HG02870 (cell line): Measurements from ENCODE around the gene SEC22A.

Source experiments
- ATAC-seq: cut with Tn5 transposase; IDR thresholded peaks from one replicate; pipeline ENCODE4 v1.9.1; 2021; ENCODE audit warnings: mild to moderate bottlenecking, moderate library complexity; ENCODE audit not compliant: unreplicated experiment

The SEC22A gene

DNA sequence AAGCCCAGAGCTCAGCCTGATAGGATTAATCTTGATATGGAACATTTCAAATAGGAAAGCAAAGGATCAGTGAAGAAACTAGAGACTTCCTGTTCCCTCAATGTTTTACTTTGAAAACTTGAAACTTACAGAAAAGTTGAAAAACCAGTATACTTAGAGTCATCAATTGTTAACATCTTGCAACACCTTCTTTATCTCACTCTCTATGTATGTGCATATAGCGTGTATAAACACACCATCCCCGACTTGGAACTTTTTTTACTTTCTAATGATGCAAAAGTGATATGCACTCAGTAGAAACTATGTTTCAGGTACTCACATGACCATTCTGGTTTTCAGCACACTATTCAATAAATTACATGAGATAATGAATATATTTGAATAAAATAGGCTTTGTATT lies 60.5 kb downstream of the SEC22A start:
- ATAC-seq, result no peak

GRCh38 chr3:123262868-123263267 lies 61.1 kb downstream of the SEC22A start:
- ATAC-seq, result no peak

DNA sequence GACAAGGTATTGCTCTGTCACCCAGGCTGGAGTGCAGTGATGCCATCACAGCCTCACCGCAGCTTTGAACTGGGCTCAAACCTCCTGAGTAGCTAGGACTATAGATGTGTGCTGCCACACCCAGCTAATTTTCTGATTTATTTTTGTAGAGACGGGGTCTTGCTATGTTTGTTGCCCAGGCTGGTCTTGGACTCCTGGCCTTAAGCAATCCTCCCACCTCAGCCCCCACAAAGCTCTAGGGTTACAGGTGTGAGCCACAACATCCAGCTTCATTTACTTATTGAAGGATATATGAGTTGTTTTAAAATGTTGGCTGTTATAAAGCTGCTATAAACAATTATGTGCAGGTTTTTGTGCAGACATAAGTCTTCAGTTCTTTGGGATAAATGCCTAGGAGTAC lies 62.2 kb downstream of the SEC22A start:
- ATAC-seq, result no peak

- ATAC-seq, result no peak
Measured at GRCh38 chr3:123267821-123268220, 66.1 kb downstream of the SEC22A start.

DNA sequence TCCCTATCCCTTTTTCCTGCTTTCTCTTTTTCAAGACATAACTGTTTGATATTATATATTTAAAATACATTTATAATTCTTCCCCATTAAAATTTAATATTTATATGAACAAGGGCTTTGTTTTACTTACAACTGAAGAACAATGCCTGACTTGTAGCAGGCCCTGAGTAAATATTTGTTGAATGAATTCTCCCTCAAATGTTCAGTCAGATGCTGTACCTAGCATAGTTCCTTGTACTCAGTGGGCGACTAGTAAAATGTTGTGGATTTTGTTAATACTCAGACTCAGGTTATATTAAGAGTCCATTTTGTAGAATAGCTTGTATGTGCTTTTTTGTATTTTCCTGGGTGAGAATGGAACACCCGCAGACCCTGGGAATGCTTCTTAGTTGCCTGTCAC lies 69.1 kb downstream of the SEC22A start:
- no peak for ATAC-seq

DNA sequence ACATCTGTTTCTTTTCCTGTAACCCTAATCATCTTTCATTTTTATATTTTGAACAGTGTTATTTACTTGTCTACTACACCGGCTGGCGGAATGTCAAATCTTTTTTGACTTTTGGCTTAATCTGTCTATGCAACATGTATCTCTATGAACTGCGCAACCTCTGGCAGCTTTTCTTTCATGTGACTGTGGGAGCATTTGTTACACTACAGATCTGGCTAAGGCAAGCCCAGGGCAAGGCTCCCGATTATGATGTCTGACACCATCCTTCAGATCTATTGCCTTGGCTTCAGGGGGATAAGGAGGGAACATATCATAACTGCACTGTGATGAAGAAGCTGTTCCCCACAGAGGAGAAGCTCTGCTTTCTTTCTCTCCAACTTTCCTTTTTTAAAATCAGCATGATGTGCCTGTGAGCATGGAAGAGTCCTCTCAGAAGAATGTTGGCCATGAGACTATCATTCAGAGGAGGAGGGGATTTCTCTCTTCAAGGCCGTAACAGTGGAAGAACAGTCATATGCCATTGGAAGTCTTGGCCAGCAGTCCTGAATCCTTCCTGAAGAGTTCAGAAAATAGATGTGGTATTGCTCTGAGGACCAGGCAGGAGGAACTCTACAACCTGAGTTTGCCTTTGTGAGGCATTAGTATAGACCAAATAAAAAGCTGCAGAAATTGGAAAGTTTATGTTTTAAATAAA lies 69.9 kb downstream of the SEC22A start:
- no peak for ATAC-seq

DNA sequence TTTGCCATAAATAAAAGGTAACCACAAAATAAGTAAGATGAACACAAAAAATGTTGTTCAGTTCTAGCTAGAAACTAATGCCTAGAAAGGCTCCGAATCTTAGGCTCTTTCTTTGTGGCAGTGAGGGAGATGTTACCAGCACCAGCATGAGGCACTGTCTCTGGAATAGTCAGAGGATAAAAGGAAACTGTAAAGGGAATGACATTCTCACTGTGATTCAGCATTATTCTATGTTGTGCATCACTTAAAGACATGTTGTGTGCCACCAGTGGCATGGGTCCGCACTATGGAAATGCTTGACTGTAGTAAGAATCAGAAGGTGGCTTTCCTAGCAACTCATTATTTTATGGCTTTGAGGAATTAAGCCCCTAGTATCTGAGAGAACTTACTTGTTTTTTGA lies 70.8 kb downstream of the SEC22A start:
- no peak for ATAC-seq

DNA sequence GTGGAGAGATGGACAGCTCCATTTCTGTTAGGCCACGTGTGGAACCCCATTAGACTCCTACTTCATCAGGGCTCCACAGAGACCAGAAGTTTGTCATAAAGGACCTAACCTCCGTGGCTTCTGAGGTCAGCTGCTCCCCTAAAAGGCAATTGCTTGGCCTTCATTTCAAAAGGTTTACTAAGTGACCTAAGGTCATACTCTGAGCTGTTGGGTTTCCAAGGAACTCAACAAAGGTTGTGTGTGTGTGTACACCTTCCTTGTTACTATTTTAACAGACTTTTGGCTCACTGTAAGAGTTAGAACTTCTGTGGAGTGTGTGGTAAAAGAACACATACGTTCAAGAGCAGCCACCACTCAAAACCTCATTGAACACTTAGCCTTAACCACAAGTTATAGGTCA lies 73.9 kb downstream of the SEC22A start:
- no peak for ATAC-seq

GRCh38 chr3:123276346-123277006 lies 74.7 kb downstream of the SEC22A start:
- no peak for ATAC-seq

DNA sequence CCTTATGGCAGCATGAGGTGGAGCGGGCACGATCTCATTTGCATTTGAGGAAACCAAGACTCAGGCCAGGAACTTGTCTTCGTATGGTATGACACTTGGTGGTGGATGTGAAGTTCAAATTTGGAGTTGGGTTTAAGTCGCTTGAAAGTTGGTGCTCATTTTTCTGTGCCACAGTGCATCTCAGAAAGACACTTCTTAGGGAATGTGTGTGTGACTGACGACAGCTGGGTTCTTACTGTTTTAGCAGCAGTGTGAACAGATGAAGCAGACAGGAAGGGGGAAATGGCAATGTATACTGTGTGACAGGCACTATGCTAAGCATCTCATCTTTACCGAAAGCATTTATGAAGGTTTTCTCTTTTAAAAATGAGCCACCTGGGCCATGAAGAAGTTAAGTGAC lies 75.4 kb downstream of the SEC22A start:
- ATAC-seq, result no peak

DNA sequence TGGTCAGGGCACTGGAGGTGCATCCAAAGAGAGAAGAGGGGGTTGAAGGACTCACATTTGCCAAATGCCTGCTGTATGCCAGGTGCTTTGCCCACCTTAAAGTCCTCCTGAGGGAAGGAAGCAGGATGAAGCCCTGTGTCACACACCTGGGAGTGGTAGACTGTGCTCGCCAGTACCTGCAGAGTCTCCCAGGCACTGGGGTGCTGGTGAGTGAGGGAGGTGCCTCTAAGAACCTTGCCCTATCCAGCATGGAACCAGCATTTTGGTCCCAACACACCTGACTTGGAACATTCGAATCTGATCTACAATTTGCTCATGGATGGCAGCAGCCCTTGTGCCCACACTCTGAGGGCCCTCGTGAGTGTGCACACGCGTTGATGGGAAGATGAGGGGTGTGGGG lies 76.7 kb downstream of the SEC22A start:
- no peak for ATAC-seq

DNA sequence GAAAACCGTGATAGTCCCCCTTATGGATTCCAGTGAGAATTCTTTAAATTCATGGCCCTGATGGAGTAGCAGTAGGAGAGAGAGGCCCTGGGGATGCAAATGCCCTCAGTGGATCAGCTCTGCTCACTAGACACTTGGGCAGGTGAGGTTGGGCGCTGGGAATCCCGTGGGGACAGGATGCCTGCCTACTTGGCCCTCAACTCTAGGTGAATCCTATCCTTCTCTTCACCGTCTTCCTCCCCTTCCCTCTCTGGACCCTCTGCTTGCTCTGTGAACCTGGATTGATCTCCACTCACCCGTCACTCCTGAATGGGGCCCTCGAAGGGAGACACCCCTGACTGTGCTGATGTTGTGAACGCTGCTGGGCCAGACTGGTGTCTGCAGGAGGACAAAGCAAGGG lies 77.4 kb downstream of the SEC22A start:
- no peak for ATAC-seq

- ATAC-seq, result no peak
Measured at GRCh38 chr3:123281406-123281805, 79.7 kb downstream of the SEC22A start.

DNA sequence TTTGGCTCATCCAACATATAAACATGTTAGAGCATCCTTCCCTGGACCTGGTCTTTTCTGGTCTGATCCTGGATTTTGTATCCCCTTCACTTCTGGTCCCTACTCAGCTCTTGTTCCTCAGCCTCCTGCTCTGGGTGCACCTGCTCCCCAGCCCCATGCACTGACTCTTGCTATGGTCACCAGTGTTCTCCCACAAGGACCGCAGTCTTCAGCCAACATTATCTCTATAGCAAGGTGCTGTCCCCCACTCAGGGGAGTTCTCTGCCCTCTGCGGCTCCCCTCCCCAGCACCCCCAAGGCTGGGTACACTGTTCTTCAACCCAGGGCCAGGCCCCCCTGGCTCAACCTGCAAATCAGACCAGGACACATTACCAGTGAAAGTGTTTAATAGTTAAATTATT lies 80.2 kb downstream of the SEC22A start:
- ATAC-seq, result no peak

DNA sequence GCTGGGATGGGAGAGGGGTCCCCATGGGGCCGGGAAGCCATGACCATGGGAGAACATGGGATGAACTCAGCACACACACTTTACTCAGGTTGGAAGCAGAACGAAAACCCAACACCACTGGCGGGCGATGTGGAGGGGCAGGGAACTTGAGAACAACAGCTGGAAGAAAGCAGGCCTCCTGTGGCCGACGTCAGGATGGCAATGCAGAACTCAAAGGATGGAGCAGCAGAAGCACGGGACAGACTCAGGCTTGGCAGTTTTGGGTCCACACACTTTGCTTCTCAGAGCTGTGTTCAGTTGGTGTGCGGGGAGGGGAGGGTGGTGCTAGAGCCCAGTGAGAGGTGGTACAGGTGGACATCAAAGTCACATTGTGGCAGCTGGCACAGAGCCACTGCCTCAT lies 80.7 kb downstream of the SEC22A start:
- ATAC-seq, result no peak

GRCh38 chr3:123283074-123283473 lies 81.3 kb downstream of the SEC22A start:
- ATAC-seq, result no peak

DNA sequence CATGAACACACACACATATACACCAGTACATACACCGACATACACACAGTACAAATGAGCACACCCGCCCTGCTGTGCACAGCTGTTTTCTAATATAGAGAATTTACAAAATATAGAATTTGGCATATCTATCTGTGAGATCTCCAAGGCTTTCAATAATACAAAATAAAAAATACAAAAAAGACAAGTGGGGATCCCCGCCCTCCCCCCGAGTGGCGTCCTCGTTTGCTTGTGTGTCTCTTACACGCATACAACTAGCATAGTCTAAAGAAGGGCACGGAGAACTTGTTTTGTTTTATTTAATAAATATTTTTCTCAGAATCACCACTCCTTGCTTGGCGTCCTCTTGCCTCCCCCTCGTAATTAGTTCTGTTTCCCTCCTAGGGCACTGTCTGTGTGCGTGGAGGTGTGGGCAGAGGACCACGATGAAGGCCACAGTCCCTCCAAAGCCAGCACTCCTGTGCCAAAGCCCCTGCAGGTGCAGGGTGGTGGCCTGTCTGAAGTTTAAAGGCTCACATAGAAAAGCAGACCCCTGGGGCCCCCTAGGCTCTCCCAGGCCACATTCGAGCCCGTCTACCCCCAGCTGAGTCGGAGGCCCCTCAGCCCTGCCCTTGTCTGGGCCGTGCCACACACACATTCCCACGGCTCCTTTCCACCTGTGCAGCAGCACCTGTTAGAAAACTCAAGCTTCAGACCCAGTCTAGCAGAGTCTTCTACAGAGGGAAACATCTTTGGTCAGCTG lies 82.1 kb downstream of the SEC22A start:
- no peak for ATAC-seq

DNA sequence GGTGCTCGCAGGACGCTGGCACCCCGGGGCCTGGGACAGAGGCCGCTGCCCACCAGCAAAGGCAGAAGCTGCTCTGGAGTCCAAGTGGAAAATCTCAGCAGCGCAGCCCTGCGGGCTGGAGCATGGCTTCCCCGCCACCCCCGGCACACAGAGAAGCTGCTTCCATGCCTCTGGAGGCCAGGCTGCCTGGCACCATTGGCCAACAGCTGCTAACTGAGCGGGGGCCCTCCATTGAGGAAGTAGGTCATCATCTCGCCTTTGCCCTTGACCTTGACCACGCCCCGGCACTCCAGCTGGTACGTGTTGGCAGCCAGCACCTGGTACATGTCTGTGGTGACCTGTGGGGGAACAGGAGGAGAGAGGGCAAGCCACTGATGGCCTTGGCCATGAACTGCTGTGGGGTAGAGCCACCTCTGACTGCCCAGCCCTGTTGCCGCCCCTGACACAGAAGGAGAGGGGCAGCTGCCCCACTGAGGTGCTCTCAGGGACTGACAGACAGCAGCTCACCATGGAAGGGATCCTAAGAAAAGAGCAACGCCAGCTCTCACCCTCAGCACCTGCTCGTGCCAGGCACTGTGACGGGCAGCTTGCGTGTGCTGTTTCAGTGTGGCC lies 82.8 kb downstream of the SEC22A start:
- no peak for ATAC-seq

DNA sequence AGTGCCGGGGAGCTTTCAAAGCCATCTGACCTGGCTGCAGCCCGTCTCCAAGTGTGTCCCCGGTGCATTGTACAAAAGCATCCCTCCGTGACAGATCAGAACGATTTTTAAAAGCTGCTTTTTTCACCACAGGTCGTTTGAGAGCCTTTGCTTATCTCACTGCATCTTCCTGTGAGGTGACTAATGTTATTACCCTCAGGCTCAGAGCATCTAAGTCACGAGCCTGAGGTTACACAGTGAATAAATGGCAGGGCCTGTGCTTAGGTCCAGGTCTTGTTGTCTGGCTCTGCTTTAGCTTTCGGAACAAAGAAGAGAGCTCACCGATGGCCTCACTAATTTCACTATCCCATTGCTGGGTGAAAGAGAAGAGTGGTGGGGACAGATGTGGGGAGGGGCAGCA lies 83.3 kb downstream of the SEC22A start:
- ATAC-seq, result no peak

- ATAC-seq, result no peak
Measured at GRCh38 chr3:123285479-123285878, 83.7 kb downstream of the SEC22A start.

- no peak for ATAC-seq
Measured at GRCh38 chr3:123285931-123286307, 84.2 kb downstream of the SEC22A start.
